ENCODE measurements around the gene EDN3. TPM values are rescaled to one million over a fixed set of nuclear protein-coding genes. Genes with fewer than 3 reads are reported as not detected.

Gene EDN3
- total and polyA plus RNA-seq, 9 of the 15 experiments (the other 6 are each of a cell fraction or from before 2014, with no cell fraction given): not detected

GRCh38 chr20:59334651-59335300 lies 34.4 kb downstream of the EDN3 start:
- in situ Hi-C loops (cut with MboI): no loop called here
- BruUV-seq (replicated peaks): no TSS peak

More at GRCh38 chr20:59334651-59335300, 34.4 kb downstream of the EDN3 start:
- FAIRE-seq (no peak), ATAC-seq (no peak), DNase-seq (ENCODE audit: extremely low read depth in 1 of 4, low spot score in 3 of 4) (no peak)
- H3K9ac ChIP-seq (ENCODE audit: insufficient read depth in 1 of 2, low read depth in 2 of 2, low read length in 2 of 2): no peak overlapping the region
- no peaks in the 10 kb centered on the region for H3K79me2 ChIP-seq (ENCODE audit: control insufficient read depth, insufficient read depth, low read length)
- no peak overlapping the region for H3K4me2 ChIP-seq (ENCODE audit: insufficient read depth, low read length)
- no peak overlapping the region for H3K27ac ChIP-seq (ENCODE audit: extremely low read depth, low read depth, low read length)
- H3K9me1 ChIP-seq (ENCODE audit: control insufficient read depth, insufficient read depth, low read length): no peaks in the 10 kb centered on the region
- no peak overlapping the region for H2AFZ ChIP-seq (ENCODE audit: low read depth, low read length)
- ChIA-PET POLR2A (interaction anchor here (1.2 kb wide), 1 partner anchor 12 kb away, joined by 5 read pairs; no protein-coding TSS in a partner anchor), CTCF (ENCODE audit: low intra/inter-chr PET ratio) (no interaction called here)
- H3K27me3 ChIP-seq (ENCODE audit: control insufficient read depth in 2 of 2, insufficient read depth in 2 of 2, low read length in 2 of 2): peaks cover 23 to 29% of the 10 kb centered on the region in 2 experiments; a peak in 4 of 5 replicates
- H3K36me3 ChIP-seq (ENCODE audit: control insufficient read depth, insufficient read depth, low read length): no peaks in the 10 kb centered on the region
- intact Hi-C loops (cut with micrococcal nuclease): no loop called here
- no peaks in the 10 kb centered on the region for H4K20me1 ChIP-seq (replicated peaks; ENCODE audit: control insufficient read depth, insufficient read depth, low read length)
- no peak overlapping the region for H3K4me3 ChIP-seq
- 3% methylated on average over 7 of the region's 7 CpGs for WGBS (ENCODE audit: insufficient coverage, low coverage, missing lambda C conversion rate)
- no peaks in the 10 kb centered on the region for H3K9me3 ChIP-seq (replicated peaks; ENCODE audit: control insufficient read depth, insufficient read depth, low read depth, low read length)
- no peak for TF ChIP-seq HIVEP1 (CRISPR knock-in tag; IDR thresholded peaks at IDR 0.05)
- TF ChIP-seq, protein P1, sequence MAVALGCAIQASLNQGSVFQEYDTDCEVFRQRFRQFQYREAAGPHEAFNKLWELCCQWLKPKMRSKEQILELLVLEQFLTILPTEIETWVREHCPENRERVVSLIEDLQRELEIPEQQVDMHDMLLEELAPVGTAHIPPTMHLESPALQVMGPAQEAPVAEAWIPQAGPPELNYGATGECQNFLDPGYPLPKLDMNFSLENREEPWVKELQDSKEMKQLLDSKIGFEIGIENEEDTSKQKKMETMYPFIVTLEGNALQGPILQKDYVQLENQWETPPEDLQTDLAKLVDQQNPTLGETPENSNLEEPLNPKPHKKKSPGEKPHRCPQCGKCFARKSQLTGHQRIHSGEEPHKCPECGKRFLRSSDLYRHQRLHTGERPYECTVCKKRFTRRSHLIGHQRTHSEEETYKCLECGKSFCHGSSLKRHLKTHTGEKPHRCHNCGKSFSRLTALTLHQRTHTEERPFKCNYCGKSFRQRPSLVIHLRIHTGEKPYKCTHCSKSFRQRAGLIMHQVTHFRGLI (CRISPR knock-in tag; IDR thresholded peaks at IDR 0.05): no peak
- TF ChIP-seq CEBPZ (IDR thresholded peaks at IDR 0.05; ENCODE audit: borderline replicate concordance, low read depth, low read length): no peak
- TF ChIP-seq C11orf30 (IDR thresholded peaks at IDR 0.05; ENCODE audit: low read depth): no peak
- TF ChIP-seq RBBP5 (IDR thresholded peaks at IDR 0.05; ENCODE audit: borderline replicate concordance, insufficient read depth, low read length, poor library complexity, severe bottlenecking): no peak
- no peak for TF ChIP-seq ZC3H8 (IDR thresholded peaks at IDR 0.05)
- no peak for TF ChIP-seq HDAC1 (IDR thresholded peaks at IDR 0.05)
- TF ChIP-seq CTCF (IDR thresholded peaks at IDR 0.05 in 2 of 3, conservative IDR thresholded peaks at IDR 0.05 in 1 of 3; ENCODE audit: insufficient read depth in 2 of 3, low read depth in 1 of 3, low read length in 3 of 3): no peak
- no peak for TF ChIP-seq ZNF644 (tag; IDR thresholded peaks at IDR 0.05; ENCODE audit: low read depth)
- TF ChIP-seq HMGN3 (IDR thresholded peaks at IDR 0.05; ENCODE audit: borderline replicate concordance, extremely low read depth, insufficient read length, low read depth, low read length): no peak
- TF ChIP-seq HMG20B (CRISPR knock-in tag; IDR thresholded peaks at IDR 0.05): no peak
- TF ChIP-seq EGR1 (conservative IDR thresholded peaks at IDR 0.05): no peak
- no peaks in the 10 kb centered on the region for H3K4me1 ChIP-seq (replicated peaks in 1 of 2; ENCODE audit: control insufficient read depth in 2 of 2, insufficient read depth in 2 of 2, low read length in 2 of 2)

Data from K562 (cell line).